CD8-positive, alpha-beta memory T cell (primary cell): ENCODE results near the gene COA7. TPM values are rescaled to one million over a fixed set of nuclear protein-coding genes. Genes with fewer than 3 reads are reported as not detected.
"Not testable (repeated sequence)": the region's sequence is repeated elsewhere in the genome, so short reads cannot be mapped to it uniquely, and the experiment has no call there.

ENCODE experiments used
- CTCF ChIA-PET: fragments of 350-600 bp; sonication (Branson Sonifier 250); formaldehyde crosslinking; loops from one replicate; lab custom pipeline; 2021; ENCODE audit warnings: antibody characterized with exemption; lab: Charles Lee
- POLR2A ChIA-PET: fragments of 350-600 bp; sonication (Branson Sonifier 250); formaldehyde crosslinking; loops from one replicate; lab custom pipeline; 2021; ENCODE audit warnings: antibody characterized with exemption; lab: Charles Lee
- DNase-seq, 5 donors: peaks; one replicate each; pipeline versions ENCODE4 v3.0.0 to v3.0.0-alpha.2; 2020 to 2022; ENCODE audit warnings: mixed read lengths in 1 of 5
- H3K27ac ChIP-seq: one replicate; pipeline ENCODE4 v1.7.0; 2013; ENCODE audit warnings: low read depth, mild to moderate bottlenecking, low read length, moderate library complexity
- H3K27me3 ChIP-seq: 2 replicates; pipeline ENCODE4 v1.7.0; 2013; ENCODE audit warnings: low read length, mild to moderate bottlenecking; ENCODE audit not compliant: insufficient read depth, poor library complexity, severe bottlenecking
- H3K36me3 ChIP-seq: 2 replicates; pipeline ENCODE4 v1.7.0; 2013; ENCODE audit warnings: mild to moderate bottlenecking, low read length, moderate library complexity; ENCODE audit not compliant: insufficient read depth
- H3K4me1 ChIP-seq: 2 replicates; pipeline ENCODE4 v1.7.0; 2013; ENCODE audit warnings: mild to moderate bottlenecking, low read length, moderate library complexity; ENCODE audit not compliant: insufficient read depth
- H3K4me3 ChIP-seq: 2 replicates; pipeline ENCODE4 v1.7.0; 2013; ENCODE audit warnings: mild to moderate bottlenecking, low read length
- H3K9me3 ChIP-seq: 2 replicates; pipeline ENCODE4 v1.7.0; 2013; ENCODE audit warnings: mild to moderate bottlenecking, low read length
- H3K27ac Mint-ChIP-seq, 8 donors: one replicate each; pipeline ENCODE4 v1.8.0; 2020 to 2021; ENCODE audit warnings: mixed read lengths in 8 of 8, mild to moderate bottlenecking in 6 of 8, inconsistent platforms in 3 of 8, moderate library complexity in 3 of 8
- H3K27me3 Mint-ChIP-seq, 2 donors: one replicate each; pipeline ENCODE4 v1.8.0; 2020 to 2021; ENCODE audit warnings: mixed read lengths in 2 of 2, mild to moderate bottlenecking in 1 of 2, moderate library complexity in 1 of 2
- H3K36me3 Mint-ChIP-seq, 3 donors: one replicate each; pipeline ENCODE4 v1.8.0; 2020 to 2021; ENCODE audit warnings: mixed read lengths in 3 of 3, inconsistent platforms in 1 of 3, mild to moderate bottlenecking in 1 of 3
- H3K4me1 Mint-ChIP-seq, 3 donors: one replicate each; pipeline ENCODE4 v1.8.0; 2020 to 2021; ENCODE audit warnings: mixed read lengths in 3 of 3, inconsistent platforms in 1 of 3, mild to moderate bottlenecking in 1 of 3
- H3K4me3 Mint-ChIP-seq, 7 donors: one replicate each; pipeline ENCODE4 v1.8.0; 2020 to 2021; ENCODE audit warnings: mixed read lengths in 7 of 7, mild to moderate bottlenecking in 6 of 7, moderate library complexity in 4 of 7, inconsistent platforms in 2 of 7
- H3K9me3 Mint-ChIP-seq, 5 donors: one replicate each; pipeline ENCODE4 v1.8.0; 2020 to 2022; ENCODE audit warnings: mixed read lengths in 5 of 5, mild to moderate bottlenecking in 3 of 5, moderate library complexity in 2 of 5, inconsistent platforms in 1 of 5
- polyA plus RNA-seq: library from polyadenylated mRNA; unstranded; fragments of 300-500 nt; fragmentation: Illumina TruSeq; gene quantifications from one replicate; pipeline ENCODE4 v1.2.3, GENCODE V29; 2021
- total RNA-seq, 2 experiments: library from RNA; stranded (reverse); gene quantifications; one replicate each; pipeline ENCODE4 v1.2.3, GENCODE V29; 2021

The COA7 gene
- total and polyA plus RNA-seq, 3 experiments from 2014 or later: 3.2 to 41.2 (median 39.8) TPM

DNA sequence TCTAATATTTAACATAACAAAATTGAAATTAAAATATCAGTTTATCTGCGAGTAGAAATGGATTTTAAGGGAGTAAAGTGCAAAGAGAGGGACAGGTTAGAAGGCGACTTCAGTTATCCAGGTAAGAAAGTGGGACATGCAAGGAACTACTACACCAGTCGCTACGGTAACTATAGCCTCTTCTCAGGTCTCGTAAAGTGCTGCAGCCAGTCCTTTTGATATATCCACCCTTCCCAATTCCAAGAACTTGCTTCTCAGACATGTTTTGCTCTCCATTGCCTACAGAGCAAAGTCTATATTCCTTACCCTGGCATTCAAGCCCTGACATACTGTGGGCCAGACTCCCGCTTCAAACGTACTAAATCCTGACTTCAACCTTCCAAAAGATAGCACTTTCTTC is 2.5 kb downstream of the COA7 start:
- peak overlapping the region in 2 of 8 donors; percentile 58 to 64 for H3K27ac Mint-ChIP-seq
- Histone ChIP-seq H3K27ac (no peak overlapping the region), H3K27me3 (no peaks in the 10 kb centered on the region), H3K4me3 (no peak overlapping the region), H3K4me1 (peaks cover 10% of the 10 kb centered on the region), H3K9me3 (no peaks in the 10 kb centered on the region), H3K36me3 (no peaks in the 10 kb centered on the region)
- H3K27me3 Mint-ChIP-seq: no peaks in the 10 kb centered on the region
- H3K9me3 Mint-ChIP-seq: no peaks in the 10 kb centered on the region
- POLR2A ChIA-PET: interaction anchor here (0.6 to 1.2 kb wide), 2 partner anchors 8 to 401 kb away, joined by 3 to 13 read pairs; no protein-coding TSS in a partner anchor
- peaks cover 13 to 18% (median 15%) of the 10 kb centered on the region in 3 donors for H3K4me1 Mint-ChIP-seq
- no peak for DNase-seq
- peak overlapping the region in 3 of 7 donors; percentile 12 to 96 (median 54) for H3K4me3 Mint-ChIP-seq
- CTCF ChIA-PET: interaction anchor here (2.8 kb wide), 1 partner anchor 9 kb away, joined by 8 read pairs; no protein-coding TSS in a partner anchor
- H3K36me3 Mint-ChIP-seq: peaks cover 9 to 17% (median 11%) of the 10 kb centered on the region in 3 donors

- H3K27ac ChIP-seq: no peak overlapping the region
- H3K27me3 ChIP-seq: no peaks in the 10 kb centered on the region
- peaks cover 10% of the 10 kb centered on the region for H3K4me1 ChIP-seq
- Mint-ChIP-seq H3K4me1 (peaks cover 13 to 17% (median 14%) of the 10 kb centered on the region in 3 donors), H3K27me3 (no peaks in the 10 kb centered on the region), H3K4me3 (peak overlapping the region in 1 of 7 donors; percentile 78), H3K9me3 (no peaks in the 10 kb centered on the region), H3K27ac (peak overlapping the region in 1 of 8 donors; percentile 54), H3K36me3 (peaks cover 9 to 17% (median 11%) of the 10 kb centered on the region in 3 donors)
- ChIA-PET POLR2A (interaction anchor here (0.7 kb wide), 2 partner anchors 61 to 271 kb away, joined by 6 to 8 read pairs; partner anchors contain the start of gene SHISAL2A), CTCF (no interaction called here)
- no peaks in the 10 kb centered on the region for H3K9me3 ChIP-seq
- H3K4me3 ChIP-seq: no peak overlapping the region
- DNase-seq: no peak
- no peaks in the 10 kb centered on the region for H3K36me3 ChIP-seq
Observed at GRCh38 chr1:52693843-52694242, 4.3 kb downstream of the COA7 start.

- H3K27me3 ChIP-seq, H3K27ac ChIP-seq, H3K27me3 Mint-ChIP-seq, H3K27ac Mint-ChIP-seq, H3K9me3 ChIP-seq, H3K4me1 ChIP-seq, DNase-seq, H3K4me3 ChIP-seq, CTCF ChIA-PET, H3K36me3 ChIP-seq, H3K9me3 Mint-ChIP-seq: not testable (repeated sequence)
- H3K4me1 Mint-ChIP-seq: peaks cover 8 to 12% (median 9%) of the 10 kb centered on the region in 3 donors
- peaks cover 9 to 16% (median 11%) of the 10 kb centered on the region in 3 donors for H3K36me3 Mint-ChIP-seq
- peak overlapping the region in 1 of 7 donors; percentile 78 for H3K4me3 Mint-ChIP-seq
- POLR2A ChIA-PET: interaction anchor here (0.7 kb wide), 1 partner anchor 271 kb away, joined by 6 read pairs; no protein-coding TSS in a partner anchor
Observed at GRCh38 chr1:52693351-52693750, 4.8 kb downstream of the COA7 start.

- peaks cover 9 to 16% (median 11%) of the 10 kb centered on the region in 3 donors for H3K36me3 Mint-ChIP-seq
- no peak overlapping the region for H3K4me3 Mint-ChIP-seq
- DNase-seq: no peak
- peaks cover 5% of the 10 kb centered on the region for H3K4me1 ChIP-seq
- POLR2A ChIA-PET: no interaction called here
- H3K27ac Mint-ChIP-seq: no peak overlapping the region
- CTCF ChIA-PET: no interaction called here
- H3K9me3 ChIP-seq: no peaks in the 10 kb centered on the region
- H3K4me1 Mint-ChIP-seq: peaks cover 6 to 8% (median 7%) of the 10 kb centered on the region in 3 donors
- H3K36me3 ChIP-seq: peaks cover under 1% of the 10 kb centered on the region
- no peaks in the 10 kb centered on the region for H3K27me3 ChIP-seq
- no peak overlapping the region for H3K27ac ChIP-seq
- no peaks in the 10 kb centered on the region for H3K27me3 Mint-ChIP-seq
- no peaks in the 10 kb centered on the region for H3K9me3 Mint-ChIP-seq
- no peak overlapping the region for H3K4me3 ChIP-seq
Observed at GRCh38 chr1:52692697-52693096, 5.5 kb downstream of the COA7 start.

DNA sequence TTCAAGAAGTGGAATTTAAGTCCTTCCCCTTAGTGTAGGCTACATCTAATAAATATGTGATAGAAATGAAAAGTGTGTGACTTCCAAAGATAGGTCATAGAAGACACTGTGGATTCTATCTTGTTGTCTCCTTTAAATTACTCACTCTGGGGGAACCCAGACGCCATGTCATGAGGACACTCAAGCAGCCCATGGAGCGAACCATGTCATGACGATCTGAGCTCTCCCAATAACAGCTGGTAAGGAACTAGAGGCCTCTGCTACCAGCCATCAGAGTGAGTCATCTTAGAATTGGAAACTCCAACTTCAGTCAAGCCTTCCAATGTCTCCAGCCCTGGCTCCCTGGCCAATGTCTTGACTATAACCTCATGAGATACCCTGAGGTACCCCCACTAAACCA is 6.3 kb downstream of the COA7 start:
- Histone ChIP-seq H3K27ac (no peak overlapping the region), H3K4me1 (no peaks in the 10 kb centered on the region), H3K27me3 (no peaks in the 10 kb centered on the region), H3K36me3 (peaks cover 5% of the 10 kb centered on the region), H3K4me3 (no peak overlapping the region), H3K9me3 (no peaks in the 10 kb centered on the region)
- Mint-ChIP-seq H3K27ac (peak overlapping the region in 2 of 8 donors; percentile 36 to 38), H3K4me3 (no peak overlapping the region), H3K27me3 (no peaks in the 10 kb centered on the region), H3K36me3 (peaks cover 9 to 20% (median 14%) of the 10 kb centered on the region in 3 donors), H3K9me3 (no peaks in the 10 kb centered on the region), H3K4me1 (peaks cover 0 to 5% (median 3%) of the 10 kb centered on the region in 3 donors)
- POLR2A ChIA-PET: no interaction called here
- CTCF ChIA-PET: no interaction called here
- DNase-seq: no peak

DNA sequence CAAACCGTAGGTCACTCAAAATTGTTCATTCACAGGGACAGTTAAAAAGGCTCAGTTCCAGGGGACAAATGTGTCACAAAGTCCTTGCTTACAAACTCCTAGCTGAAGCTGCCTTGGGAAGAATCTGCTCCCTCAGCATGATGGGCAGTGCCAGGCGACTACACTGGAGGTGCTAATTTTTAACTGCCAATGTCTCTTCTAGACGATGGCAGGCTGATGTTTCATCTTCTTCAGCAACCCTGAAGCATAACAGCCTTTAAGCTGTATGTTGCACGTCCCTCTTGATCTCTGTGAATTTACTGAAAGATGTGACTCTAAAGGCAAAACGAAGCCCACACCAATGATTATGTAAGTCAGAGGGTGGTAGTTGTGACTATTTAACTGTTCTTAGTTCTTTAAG is 11.3 kb downstream of the COA7 start:
- CTCF ChIA-PET: interaction anchor here (0.8 to 3.0 kb wide), 16 partner anchors 9 to 559 kb away, joined by 3 to 14 read pairs (median 4); partner anchors contain the start of genes COA7, ORC1, PRPF38A and SHISAL2A
- DNase-seq: no peak
- Histone ChIP-seq H3K4me3 (no peak overlapping the region), H3K9me3 (peaks cover 3% of the 10 kb centered on the region), H3K27ac (no peak overlapping the region), H3K4me1 (peaks cover 8% of the 10 kb centered on the region), H3K36me3 (peaks cover 5% of the 10 kb centered on the region), H3K27me3 (no peaks in the 10 kb centered on the region)
- Mint-ChIP-seq H3K9me3 (no peaks in the 10 kb centered on the region), H3K4me3 (no peak overlapping the region), H3K27me3 (no peaks in the 10 kb centered on the region), H3K36me3 (peaks cover 2 to 21% (median 7%) of the 10 kb centered on the region in 3 donors), H3K27ac (peak overlapping the region in 2 of 8 donors; percentile 49 to 76), H3K4me1 (peaks cover 7 to 15% (median 11%) of the 10 kb centered on the region in 3 donors)
- POLR2A ChIA-PET: interaction anchor here (0.7 to 1.0 kb wide), 2 partner anchors 283 to 350 kb away, joined by 3 to 5 read pairs; partner anchors contain the start of genes ORC1 and PRPF38A

GRCh38 chr1:52686261-52686751 is 11.8 kb downstream of the COA7 start:
- H3K4me1 Mint-ChIP-seq: peaks cover 7 to 15% (median 11%) of the 10 kb centered on the region in 3 donors
- not testable (repeated sequence) for H3K27me3 Mint-ChIP-seq, H3K27ac ChIP-seq, H3K27me3 ChIP-seq, H3K4me1 ChIP-seq, H3K36me3 ChIP-seq, H3K4me3 ChIP-seq, H3K9me3 Mint-ChIP-seq, H3K9me3 ChIP-seq
- peak; percentile 60 to 80 (median 70) for DNase-seq
- H3K4me3 Mint-ChIP-seq: peak overlapping the region in 1 of 7 donors; percentile 3
- peaks cover 0 to 19% (median 5%) of the 10 kb centered on the region in 3 donors for H3K36me3 Mint-ChIP-seq
- POLR2A ChIA-PET: interaction anchor here (0.7 to 1.0 kb wide), 4 partner anchors 39 to 350 kb away, joined by 3 to 5 read pairs (median 3); partner anchors contain the start of genes ORC1 and PRPF38A
- H3K27ac Mint-ChIP-seq: peak overlapping the region; percentile 17 to 88 (median 66)
- CTCF ChIA-PET: interaction anchor here (0.8 to 3.0 kb wide), 20 partner anchors 9 to 559 kb away, joined by 3 to 14 read pairs (median 3); partner anchors contain the start of genes COA7, ORC1, PRPF38A and SHISAL2A

DNA sequence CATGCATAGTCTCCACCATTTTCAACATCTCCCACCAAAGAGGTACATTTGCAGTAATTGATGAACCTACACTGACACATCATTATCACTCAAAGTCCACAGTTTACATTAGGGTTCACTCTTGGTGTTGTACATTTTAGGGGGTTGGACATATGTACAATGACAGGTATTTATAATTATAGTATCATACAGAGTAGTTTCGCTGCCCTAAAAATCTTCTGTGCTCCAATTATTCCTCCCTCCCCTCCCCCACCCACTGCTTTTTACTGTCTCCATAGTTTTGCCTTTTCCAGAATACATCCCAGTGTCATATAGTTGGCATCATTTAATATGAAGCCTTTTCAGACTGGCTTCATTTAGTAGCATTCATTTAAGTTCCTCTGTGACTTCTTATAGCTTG is 13.6 kb downstream of the COA7 start:
- Histone ChIP-seq H3K27ac (no peak overlapping the region), H3K27me3 (no peaks in the 10 kb centered on the region), H3K4me3 (no peak overlapping the region), H3K4me1 (peaks cover 8% of the 10 kb centered on the region), H3K9me3 (peaks cover 3% of the 10 kb centered on the region), H3K36me3 (peaks cover 5% of the 10 kb centered on the region)
- ChIA-PET CTCF (interaction anchor here (1.0 to 3.0 kb wide), 2 partner anchors 52 to 261 kb away, joined by 4 to 14 read pairs; partner anchors contain the start of gene SHISAL2A), POLR2A (no interaction called here)
- H3K27ac Mint-ChIP-seq: peak overlapping the region in 4 of 8 donors; percentile 43 to 78 (median 69)
- peaks cover 0 to 23% (median 5%) of the 10 kb centered on the region in 3 donors for H3K36me3 Mint-ChIP-seq
- no peak for DNase-seq
- H3K9me3 Mint-ChIP-seq: no peaks in the 10 kb centered on the region
- H3K4me3 Mint-ChIP-seq: no peak overlapping the region
- peaks cover 8 to 15% (median 11%) of the 10 kb centered on the region in 3 donors for H3K4me1 Mint-ChIP-seq
- no peaks in the 10 kb centered on the region for H3K27me3 Mint-ChIP-seq
